ENCODE measurements around the gene KIAA1755.

Gene KIAA1755

DNA sequence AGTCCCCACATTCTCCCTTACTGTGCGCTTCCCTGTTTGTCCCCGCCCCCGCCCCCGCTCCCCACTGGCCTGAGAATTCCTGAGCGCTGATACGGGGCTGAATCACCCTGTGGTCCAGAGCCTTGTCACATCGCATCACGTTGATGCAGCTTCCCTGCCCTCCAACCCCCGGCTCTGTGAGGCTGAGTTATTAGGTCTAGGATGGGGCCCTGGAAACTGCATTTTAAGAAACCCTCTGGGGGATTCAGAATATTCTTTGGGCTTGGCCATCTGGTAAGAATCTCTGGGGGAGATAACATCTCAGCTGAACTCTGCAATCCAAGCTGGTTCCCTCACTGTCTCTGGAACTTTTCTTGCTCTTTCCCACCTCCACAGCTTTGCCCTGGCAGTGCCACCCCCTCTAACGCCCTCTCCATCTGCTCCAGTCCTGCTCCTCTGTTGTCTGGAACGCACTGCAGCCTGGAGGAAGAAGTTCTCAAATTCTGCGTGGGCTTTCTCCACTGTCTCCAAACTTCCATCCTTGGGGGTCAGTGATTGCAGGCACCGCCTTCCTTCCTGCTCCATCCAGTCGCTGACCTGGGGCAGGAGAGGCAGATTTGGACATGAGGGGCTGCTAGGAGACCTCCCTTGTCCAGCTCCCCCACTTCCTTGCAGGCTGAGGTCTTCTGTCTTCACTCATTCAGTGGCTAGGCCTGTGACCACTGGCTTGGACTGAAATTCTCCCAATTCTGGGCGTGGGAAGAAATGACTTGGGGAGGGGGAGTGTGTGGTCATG, 42.6 kb downstream of the KIAA1755 start:
- peak; percentile 91 for DNase-seq (ENCODE audit: low spot score)

DNA sequence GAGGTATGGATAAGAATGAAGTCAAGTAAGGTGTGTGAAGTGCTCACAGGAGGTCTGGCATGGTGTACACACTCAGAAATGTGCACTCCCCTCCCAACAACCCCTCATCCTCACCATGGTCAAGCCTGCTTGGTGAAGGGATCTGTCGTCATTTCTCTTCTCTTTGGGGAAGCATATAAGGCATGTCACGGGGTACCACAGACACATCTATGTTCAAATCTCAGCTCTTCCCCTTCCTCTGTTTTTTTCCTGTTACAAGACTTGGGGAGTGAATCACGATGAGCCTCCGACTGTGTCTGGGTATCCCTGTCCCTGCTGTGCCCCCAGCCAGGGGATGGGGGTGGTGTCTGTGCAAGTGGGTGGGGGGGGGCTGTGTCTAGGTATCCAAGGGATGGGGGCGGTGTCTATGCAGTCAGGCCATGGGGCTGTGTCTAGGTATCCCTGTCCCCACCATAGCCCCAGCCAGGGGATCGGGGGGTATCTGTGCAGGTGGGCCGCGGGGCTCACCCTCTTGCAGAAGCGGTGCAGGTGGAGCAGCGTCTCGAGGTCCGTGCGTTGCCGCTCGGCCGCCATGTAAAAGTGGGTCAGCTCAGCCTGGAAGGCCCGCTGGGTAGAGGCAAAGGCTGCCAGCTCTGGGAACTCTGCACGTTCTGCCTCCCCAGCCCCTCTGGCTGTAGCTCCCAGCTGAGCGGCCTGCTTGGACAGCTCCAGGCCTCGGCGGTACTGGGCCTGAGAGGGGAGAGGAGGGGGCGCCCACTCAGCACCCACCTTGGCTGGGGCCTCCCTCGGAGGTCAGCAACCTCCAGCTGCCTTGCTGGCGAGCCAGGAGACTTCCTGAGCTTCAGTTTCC, 43.6 kb downstream of the KIAA1755 start:
- no peak for DNase-seq (ENCODE audit: low spot score)

DNA sequence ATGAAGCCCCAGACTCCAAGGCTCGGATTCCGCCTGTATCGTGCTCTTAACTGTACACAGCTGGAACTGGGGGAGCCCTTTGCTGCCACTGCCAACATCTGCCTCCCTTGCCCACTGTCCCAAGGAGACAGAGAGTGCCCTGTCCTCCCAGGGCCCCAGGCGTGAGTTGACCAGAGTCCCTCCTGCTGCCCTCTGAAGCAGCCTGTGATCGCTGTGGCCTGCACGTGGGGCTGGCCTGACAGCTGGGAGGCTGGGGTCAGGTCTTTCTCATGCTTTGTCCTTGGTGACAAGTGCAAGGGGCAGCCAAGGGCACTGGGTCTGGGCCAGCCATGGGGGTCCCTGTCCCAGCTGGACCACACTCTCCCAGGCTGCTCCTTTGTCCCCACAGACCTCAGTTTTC, 44.3 kb downstream of the KIAA1755 start:
- no peak for DNase-seq (ENCODE audit: low spot score)

DNA sequence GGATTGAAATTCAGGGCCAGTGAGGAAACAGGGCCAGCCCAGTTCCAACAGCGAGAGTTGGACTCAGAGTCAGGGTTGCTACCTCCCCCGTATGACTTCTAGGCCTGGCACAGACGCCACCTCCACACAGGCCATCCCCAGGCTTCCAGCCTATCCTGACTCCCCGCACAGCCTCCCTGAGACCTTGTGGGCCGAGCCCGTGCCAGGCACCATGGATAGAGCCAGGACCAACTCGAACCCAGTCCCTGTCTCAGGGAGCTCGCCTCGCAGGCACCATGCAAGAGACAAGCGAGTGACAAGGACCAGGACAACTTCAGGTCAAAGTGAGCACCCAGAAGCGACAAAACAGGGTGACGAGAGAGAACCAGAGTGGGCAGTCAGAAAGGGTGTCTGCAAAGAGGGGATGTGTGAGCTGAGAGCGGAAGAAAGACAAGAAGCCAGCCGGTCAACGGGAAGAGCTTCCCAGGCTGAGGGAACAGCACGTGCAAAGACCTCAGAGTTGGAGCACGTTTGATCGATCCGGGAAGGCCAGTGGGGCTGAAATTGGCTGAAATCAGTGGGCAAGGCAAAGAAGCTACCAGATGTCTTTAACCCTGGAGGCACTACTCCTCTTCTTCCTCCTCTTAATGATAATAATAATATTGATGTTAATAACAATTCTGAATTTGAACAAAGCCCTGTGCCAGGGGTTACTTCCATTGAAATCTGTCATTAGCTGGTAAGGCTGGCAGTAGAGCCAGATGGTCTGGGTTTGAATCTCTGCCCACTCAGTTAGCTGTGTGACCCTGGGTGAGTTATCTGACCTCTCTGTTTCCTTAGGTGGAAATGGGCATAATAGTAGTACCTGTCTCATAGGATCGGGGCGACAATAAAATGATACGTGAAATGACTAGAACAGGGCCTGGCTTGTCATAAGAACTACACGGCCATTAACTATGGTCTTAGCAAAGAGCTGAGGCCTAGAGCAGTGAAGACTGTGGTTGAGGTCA, 45.0 kb downstream of the KIAA1755 start:
- no peak for DNase-seq (ENCODE audit: low spot score)

GRCh38 chr20:38214256-38215193, 46.0 kb downstream of the KIAA1755 start:
- no peak for DNase-seq (ENCODE audit: low spot score)

- DNase-seq (ENCODE audit: low spot score), result no peak
These were observed 47.0 kb downstream of the KIAA1755 start for GRCh38 chr20:38213607-38213940.

GRCh38 chr20:38212806-38213606, 47.5 kb downstream of the KIAA1755 start:
- DNase-seq (ENCODE audit: low spot score), result no peak

- no peak for DNase-seq (ENCODE audit: low spot score)
These were observed 49.1 kb downstream of the KIAA1755 start for GRCh38 chr20:38211200-38212097.

GRCh38 chr20:38210741-38211140, 49.8 kb downstream of the KIAA1755 start:
- peak; percentile 53 for DNase-seq (ENCODE audit: low spot score)

GRCh38 chr20:38209736-38210405, 50.7 kb downstream of the KIAA1755 start:
- DNase-seq (ENCODE audit: low spot score), result no peak

DNA sequence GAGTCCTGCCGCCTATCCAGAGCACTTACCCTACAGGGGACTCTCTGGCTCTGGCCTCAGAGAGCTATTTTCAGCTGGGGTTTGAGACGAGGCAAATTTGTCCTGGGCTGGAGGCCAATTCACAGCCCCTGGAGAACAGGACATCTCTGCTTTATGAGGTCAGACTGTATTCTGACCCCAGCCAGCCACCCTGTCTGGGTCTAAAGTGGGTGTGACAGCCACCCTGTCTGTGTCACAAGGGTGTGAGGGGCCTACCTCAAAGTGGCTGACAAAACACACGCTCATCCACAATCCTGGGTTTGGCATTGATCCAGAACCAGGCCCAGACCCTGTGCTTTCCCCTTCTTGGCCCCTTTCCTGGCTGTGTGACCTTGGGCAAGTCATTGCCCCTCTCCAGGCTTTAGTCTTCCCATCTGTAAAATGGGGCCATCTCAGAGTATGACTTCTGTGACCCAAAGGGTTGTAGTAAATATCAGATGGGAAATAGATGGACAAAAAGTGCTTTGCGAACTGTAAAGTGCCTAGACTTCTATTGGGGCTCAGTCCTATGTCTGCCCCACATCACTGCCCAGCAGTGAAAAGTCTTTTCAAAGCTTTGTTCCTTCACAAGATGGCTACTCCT, 51.4 kb downstream of the KIAA1755 start:
- DNase-seq (ENCODE audit: low spot score), result no peak

DNA sequence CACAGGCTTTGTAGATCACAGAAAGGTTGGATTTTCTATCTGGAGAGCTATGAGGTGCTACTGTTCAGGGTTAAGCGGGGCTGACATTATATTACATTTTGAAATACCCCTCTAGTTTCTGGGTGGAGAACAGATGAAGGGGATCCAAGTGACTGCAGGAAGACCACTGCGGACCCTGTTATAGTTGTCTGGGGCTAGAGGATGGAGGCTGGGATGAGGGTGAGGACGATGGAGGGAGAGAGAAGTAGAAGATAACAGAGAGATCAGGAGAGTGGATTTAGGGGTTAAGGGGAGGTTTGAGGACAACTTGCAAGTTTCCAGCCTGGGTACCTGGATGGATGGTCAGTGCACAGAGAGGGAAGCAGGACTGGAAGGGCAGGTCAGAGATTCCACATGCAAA, 52.0 kb downstream of the KIAA1755 start:
- no peak for DNase-seq (ENCODE audit: low spot score)

GRCh38 chr20:38208088-38208487, 52.4 kb downstream of the KIAA1755 start:
- no peak for DNase-seq (ENCODE audit: low spot score)

DNA sequence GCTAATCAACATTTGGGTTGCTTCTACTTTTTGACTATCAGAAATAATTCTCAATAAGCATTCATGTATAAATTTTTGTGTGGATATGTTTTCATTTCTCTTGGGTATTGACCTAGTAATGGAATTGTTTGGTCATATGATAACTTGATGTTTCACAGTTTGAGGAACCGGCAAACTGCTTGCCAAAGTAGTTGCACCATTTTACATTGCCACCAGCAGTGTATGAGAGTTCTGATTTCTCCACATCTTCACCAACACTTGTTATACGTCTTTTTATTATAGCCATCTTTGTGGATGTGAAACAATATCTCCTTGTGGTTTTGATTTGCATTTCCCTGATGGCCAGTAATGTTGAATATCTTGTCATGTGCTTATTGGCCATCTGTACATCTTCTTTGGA, 52.9 kb downstream of the KIAA1755 start:
- DNase-seq (ENCODE audit: low spot score), result no peak

GRCh38 chr20:38205001-38205400, 55.5 kb downstream of the KIAA1755 start:
- DNase-seq (ENCODE audit: low spot score), result no peak

DNA sequence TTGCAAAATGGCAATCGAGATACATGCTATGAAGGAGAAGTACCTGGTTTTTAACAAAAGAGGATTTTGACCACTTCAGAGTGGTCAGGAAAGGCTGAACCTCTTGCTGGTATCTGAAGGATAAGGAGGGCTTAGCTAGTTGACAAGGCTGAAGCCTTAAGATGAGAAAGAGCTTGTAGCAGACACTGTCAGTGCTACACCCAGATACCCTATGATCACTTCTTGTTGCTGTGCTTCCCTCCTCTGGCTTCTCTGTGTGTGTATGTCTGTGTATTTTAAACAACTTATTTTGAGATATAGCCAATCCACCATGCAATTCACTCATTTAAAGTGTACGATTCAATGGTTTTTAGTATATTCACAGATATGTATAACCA, 56.6 kb downstream of the KIAA1755 start:
- no peak for DNase-seq (ENCODE audit: low spot score)

GRCh38 chr20:38203337-38203980, 57.1 kb downstream of the KIAA1755 start:
- DNase-seq (ENCODE audit: low spot score), result no peak

DNA sequence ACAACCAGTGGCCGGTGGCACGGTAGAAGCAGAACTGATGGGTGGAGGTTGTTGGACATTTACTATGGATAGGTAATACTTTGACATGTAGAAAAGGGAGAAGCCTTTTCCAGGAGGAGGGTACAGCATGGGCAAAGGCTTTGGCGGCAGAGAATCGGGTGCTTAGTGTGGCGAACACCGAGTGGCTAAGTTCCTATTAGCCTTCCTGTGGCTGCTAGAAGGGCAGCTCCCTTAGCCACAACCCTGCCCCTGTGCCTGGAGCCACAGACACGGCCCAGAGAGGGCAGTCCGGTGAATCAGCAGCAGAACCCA, 57.6 kb downstream of the KIAA1755 start:
- DNase-seq (ENCODE audit: low spot score), result no peak
